Smooth muscle cell (in vitro differentiated cells): Measurements from ENCODE around the gene EPB41L4A. TPM values are rescaled to one million over a fixed set of nuclear protein-coding genes. Genes with fewer than 3 reads are reported as not detected.

Experiments
- DNase-seq: peaks from one replicate; lab custom pipeline; 2025; ENCODE audit not compliant: unreplicated experiment; lab: John Stamatoyannopoulos, UW
- H2AFZ ChIP-seq: fragments of 200-600 bp; sonication (generic); 2 replicates; pipeline ENCODE4 v1.6.0; 2016; ENCODE audit warnings: antibody characterized with exemption, low read depth, mild to moderate bottlenecking
- H3F3A ChIP-seq: fragments of 200-600 bp; sonication (generic); 2 replicates; pipeline ENCODE4 v1.6.0; 2017; ENCODE audit warnings: antibody characterized with exemption, low read depth
- H3K27ac ChIP-seq: fragments of 200-600 bp; sonication (generic); 2 replicates; pipeline ENCODE4 v1.5.1; 2016; ENCODE audit warnings: low read depth, mild to moderate bottlenecking
- H3K27me3 ChIP-seq: fragments of 200-600 bp; sonication (generic); 2 replicates; pipeline ENCODE4 v1.6.1; 2016; ENCODE audit warnings: low read depth, mild to moderate bottlenecking
- H3K36me3 ChIP-seq: fragments of 200-600 bp; sonication (generic); 2 replicates; pipeline ENCODE4 v1.5.1; 2016; ENCODE audit warnings: low read depth
- H3K4me1 ChIP-seq: fragments of 200-600 bp; sonication (generic); 2 replicates; pipeline ENCODE4 v1.5.1; 2016; ENCODE audit warnings: low read depth
- H3K4me2 ChIP-seq: fragments of 200-600 bp; sonication (generic); 2 replicates; pipeline ENCODE4 v1.6.0; 2016; ENCODE audit warnings: mild to moderate bottlenecking
- H3K4me3 ChIP-seq: fragments of 200-600 bp; sonication (generic); 2 replicates; pipeline ENCODE4 v1.5.1; 2016; ENCODE audit warnings: mild to moderate bottlenecking
- H3K79me2 ChIP-seq: fragments of 200-600 bp; sonication (generic); 2 replicates; pipeline ENCODE4 v1.6.0; 2016; ENCODE audit warnings: low read depth, mild to moderate bottlenecking
- H3K9ac ChIP-seq: fragments of 200-600 bp; sonication (generic); 2 replicates; pipeline ENCODE4 v1.6.0; 2016; ENCODE audit warnings: low read depth
- H3K9me3 ChIP-seq: fragments of 200-600 bp; sonication (generic); replicated peaks from 2 replicates; pipeline ENCODE4 v1.5.1; 2016; ENCODE audit warnings: low read depth
- H4K20me1 ChIP-seq: fragments of 200-600 bp; sonication (generic); 2 replicates; pipeline ENCODE4 v1.6.0; 2016; ENCODE audit warnings: low read depth
- CTCF ChIP-seq: fragments of 200-600 bp; sonication (generic); IDR thresholded peaks from 2 replicates; pipeline ENCODE4 v1.5.1; 2017; ENCODE audit warnings: borderline replicate concordance, mild to moderate bottlenecking, antibody characterized with exemption; ENCODE audit not compliant: insufficient read depth, poor library complexity, severe bottlenecking
- WGBS: methylation state at CpG from one replicate; pipeline ENCODE4 v1.1.7; 2016; ENCODE audit warnings: low lambda C conversion rate; 5-methylcytosine and 5-hydroxymethylcytosine counted together
- polyA plus RNA-seq: library from polyadenylated mRNA; unstranded; fragments of >200 nt; fragmentation: Nextera tagmentation; extraction: Ambion mirVana; gene quantifications from 2 replicates; pipeline ENCODE4 v1.2.1, GENCODE V29; 2016
- total RNA-seq: library from RNA; depleted of rRNA; stranded (reverse); fragments of >200 nt; gene quantifications from 2 replicates; pipeline ENCODE4 v1.2.3, GENCODE V29; 2014

EPB41L4A gene
- total and polyA plus RNA-seq, 2 experiments from 2014 or later = 2.9 to 8.9 TPM

- no peaks in the 10 kb centered on the region for H3K27me3 ChIP-seq
Measured at GRCh38 chr5:112123086-112123485, 296.0 kb downstream of the EPB41L4A start.

GRCh38 chr5:112122353-112122752, 296.7 kb downstream of the EPB41L4A start:
- Histone ChIP-seq H3K4me1 (no peaks in the 10 kb centered on the region), H3K9me3 (no peaks in the 10 kb centered on the region), H3K9ac (no peak overlapping the region), H3K4me2 (no peak overlapping the region), H3K79me2 (no peaks in the 10 kb centered on the region), H3K36me3 (no peaks in the 10 kb centered on the region), H3F3A (no peaks in the 10 kb centered on the region), H3K27me3 (no peaks in the 10 kb centered on the region), H2AFZ (no peak overlapping the region), H4K20me1 (no peaks in the 10 kb centered on the region), H3K27ac (no peak overlapping the region), H3K4me3 (no peak overlapping the region)
- TF ChIP-seq CTCF = no peak
- 96% methylated on average over 3 of the region's 3 CpGs for WGBS
- DNase-seq = no peak

More at GRCh38 chr5:112123086-112123485, 296.0 kb downstream of the EPB41L4A start:
- Histone ChIP-seq H3F3A (no peaks in the 10 kb centered on the region), H3K9ac (no peak overlapping the region), H4K20me1 (no peaks in the 10 kb centered on the region), H3K79me2 (no peaks in the 10 kb centered on the region), H3K4me1 (no peaks in the 10 kb centered on the region), H3K4me3 (no peak overlapping the region), H3K27ac (no peak overlapping the region), H3K9me3 (no peaks in the 10 kb centered on the region), H3K36me3 (no peaks in the 10 kb centered on the region), H3K4me2 (peak overlapping the region; percentile 6), H2AFZ (no peak overlapping the region)
- WGBS = 73% methylated on average over 2 of the region's 2 CpGs
- no peak for DNase-seq
- no peak for TF ChIP-seq CTCF

- H3K36me3 ChIP-seq = no peaks in the 10 kb centered on the region
- no peak for TF ChIP-seq CTCF
- no peak for DNase-seq
Measured at GRCh38 chr5:112121258-112121657, 297.8 kb downstream of the EPB41L4A start.

GRCh38 chr5:112119969-112120368, 299.1 kb downstream of the EPB41L4A start:
- no peak overlapping the region for H2AFZ ChIP-seq
- H3K9ac ChIP-seq = no peak overlapping the region
- H4K20me1 ChIP-seq = no peaks in the 10 kb centered on the region
- no peak overlapping the region for H3K27ac ChIP-seq
- no peak overlapping the region for H3K4me3 ChIP-seq
- H3K9me3 ChIP-seq = no peaks in the 10 kb centered on the region
- H3F3A ChIP-seq = no peaks in the 10 kb centered on the region
- no peaks in the 10 kb centered on the region for H3K4me1 ChIP-seq
- WGBS = 96% methylated on average over 2 of the region's 2 CpGs
- no peak overlapping the region for H3K4me2 ChIP-seq
- H3K79me2 ChIP-seq = no peaks in the 10 kb centered on the region
- DNase-seq = no peak
- no peaks in the 10 kb centered on the region for H3K27me3 ChIP-seq
- TF ChIP-seq CTCF = no peak
- H3K36me3 ChIP-seq = no peaks in the 10 kb centered on the region

More at GRCh38 chr5:112121258-112121657, 297.8 kb downstream of the EPB41L4A start:
- no peak overlapping the region for H3K27ac ChIP-seq
- H3K79me2 ChIP-seq = no peaks in the 10 kb centered on the region
- no peaks in the 10 kb centered on the region for H3F3A ChIP-seq
- no peak overlapping the region for H3K9ac ChIP-seq
- no peak overlapping the region for H3K4me2 ChIP-seq
- H3K4me1 ChIP-seq = no peaks in the 10 kb centered on the region
- WGBS = 58% methylated on average over 3 of the region's 3 CpGs
- no peaks in the 10 kb centered on the region for H3K27me3 ChIP-seq
- H2AFZ ChIP-seq = no peak overlapping the region
- H3K9me3 ChIP-seq = no peaks in the 10 kb centered on the region
- H4K20me1 ChIP-seq = no peaks in the 10 kb centered on the region
- H3K4me3 ChIP-seq = no peak overlapping the region
